ENCODE measurements around the gene CHRNB4.

DNA sequence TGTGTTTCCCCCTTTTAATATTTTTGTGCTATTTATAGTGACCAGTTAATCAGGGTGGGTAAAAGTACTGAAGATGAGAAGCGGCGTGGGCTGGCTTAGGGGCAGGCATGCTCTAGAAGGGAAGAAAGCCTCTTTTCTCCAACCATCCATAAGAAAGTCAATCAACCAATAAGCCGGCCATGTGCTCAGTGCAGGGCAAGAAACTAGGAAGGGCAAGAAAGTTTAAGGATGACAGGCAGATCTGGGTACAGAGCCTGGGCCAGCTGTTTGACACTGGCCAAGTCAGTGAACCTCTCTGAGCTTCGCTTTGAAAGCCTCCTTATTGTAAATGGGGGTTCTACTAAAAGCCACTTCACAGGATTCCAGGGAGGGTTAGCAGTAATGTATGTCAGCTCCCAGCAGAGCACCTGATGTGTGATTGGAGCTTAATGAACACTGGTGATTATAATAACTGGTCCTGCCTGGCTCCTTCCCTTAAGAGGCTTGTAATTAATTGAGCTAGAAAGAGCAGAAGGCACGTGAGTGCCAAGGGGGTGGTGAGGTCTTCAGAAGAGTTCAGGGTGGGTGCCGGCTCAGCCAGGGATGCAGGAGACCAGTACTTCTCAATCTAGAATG lies 14.5 kb downstream of the CHRNB4 start:
- TF ChIP-seq POLR2AphosphoS5 (IDR thresholded peaks at IDR 0.05; ENCODE audit: low read depth, low read length), result no peak
- no peak for TF ChIP-seq REST (IDR thresholded peaks at IDR 0.05; ENCODE audit: insufficient read depth in 1 of 2, low read depth in 2 of 2, low read length in 2 of 2)
- TF ChIP-seq TAF1 (IDR thresholded peaks at IDR 0.05; ENCODE audit: borderline replicate concordance, insufficient read depth, low read length), result no peak

All from PFSK-1 (cell line).